ENCODE measurements around the gene GRIK4. TPM values are rescaled to one million over a fixed set of nuclear protein-coding genes. Genes with fewer than 3 reads are reported as not detected.

GRIK4 gene
- total RNA-seq, 2 experiments from 2014 or later, result 0.06 TPM; not detected in 1

GRCh38 chr11:120867988-120868387 is 356.4 kb downstream of the GRIK4 start:
- BruUV-seq (replicated peaks), result no TSS peak
- H3K4me3 ChIP-seq (ENCODE audit: low read depth, low read length, poor library complexity, severe bottlenecking), result no peak overlapping the region
- no peak for TF ChIP-seq EZH2phosphoT487 (IDR thresholded peaks at IDR 0.05; ENCODE audit: borderline replicate concordance, low read depth, low read length)
- no peak overlapping the region for H3K4me2 ChIP-seq (ENCODE audit: low read length)
- H3K36me3 ChIP-seq (ENCODE audit: insufficient read depth, low read length), result no peaks in the 10 kb centered on the region
- no peaks in the 10 kb centered on the region for H3K4me1 ChIP-seq (ENCODE audit: insufficient read depth, low read length, poor library complexity, severe bottlenecking)
- no peaks in the 10 kb centered on the region for H3K9me3 ChIP-seq (ENCODE audit: low read length)
- no peaks in the 10 kb centered on the region for H3K9me2 ChIP-seq (ENCODE audit: insufficient read depth, low read length)
- no peaks in the 10 kb centered on the region for H3K79me2 ChIP-seq (ENCODE audit: insufficient read depth, low read depth, low read length)
- DNase-seq (ENCODE audit: low spot score), result no peak
- ChIA-PET POLR2A (no interaction called here), CTCF (ENCODE audit: unreplicated experiment) (no interaction called here)
- intact Hi-C loops (cut with micrococcal nuclease; ENCODE audit: unreplicated experiment), result no loop called here
- no peaks in the 10 kb centered on the region for H4K20me1 ChIP-seq (ENCODE audit: insufficient read depth, low read length)
- no peak overlapping the region for H2AFZ ChIP-seq (ENCODE audit: low read length)
- H3K27ac ChIP-seq (ENCODE audit: low read depth, low read length, poor library complexity, severe bottlenecking), result no peak overlapping the region

GRCh38 chr11:120869097-120869496 is 357.5 kb downstream of the GRIK4 start:
- Histone ChIP-seq H3K36me3 (ENCODE audit: insufficient read depth, low read length) (no peaks in the 10 kb centered on the region), H3K4me3 (ENCODE audit: low read depth, low read length, poor library complexity, severe bottlenecking) (no peak overlapping the region), H3K9me3 (ENCODE audit: low read length) (no peaks in the 10 kb centered on the region), H3K4me2 (ENCODE audit: low read length) (no peak overlapping the region), H3K9me2 (ENCODE audit: insufficient read depth, low read length) (no peaks in the 10 kb centered on the region), H4K20me1 (ENCODE audit: insufficient read depth, low read length) (no peaks in the 10 kb centered on the region), H2AFZ (ENCODE audit: low read length) (no peak overlapping the region), H3K79me2 (ENCODE audit: insufficient read depth, low read depth, low read length) (no peaks in the 10 kb centered on the region), H3K27ac (ENCODE audit: low read depth, low read length, poor library complexity, severe bottlenecking) (no peak overlapping the region), H3K4me1 (ENCODE audit: insufficient read depth, low read length, poor library complexity, severe bottlenecking) (no peaks in the 10 kb centered on the region)
- POLR2A ChIA-PET, result interaction anchor here (0.6 kb wide), 1 partner anchor 349 kb away, joined by 3 read pairs; no protein-coding TSS in a partner anchor
- intact Hi-C loops (cut with micrococcal nuclease; ENCODE audit: unreplicated experiment), result loop anchor here (1.0 kb wide), 1 partner anchor 9 kb away; no protein-coding TSS in a partner anchor
- CTCF ChIA-PET (ENCODE audit: unreplicated experiment), result no interaction called here
- no TSS peak for BruUV-seq (replicated peaks)
- TF ChIP-seq CTCF (conservative IDR thresholded peaks at IDR 0.05; ENCODE audit: low read length), result no peak
- no peak for TF ChIP-seq EZH2phosphoT487 (IDR thresholded peaks at IDR 0.05; ENCODE audit: borderline replicate concordance, low read depth, low read length)
- no peak for DNase-seq (ENCODE audit: low spot score)

GRCh38 chr11:120869516-120870011 is 358.0 kb downstream of the GRIK4 start:
- Histone ChIP-seq H3K79me2 (ENCODE audit: insufficient read depth, low read depth, low read length) (no peaks in the 10 kb centered on the region), H3K4me2 (ENCODE audit: low read length) (no peak overlapping the region), H2AFZ (ENCODE audit: low read length) (no peak overlapping the region), H3K4me1 (ENCODE audit: insufficient read depth, low read length, poor library complexity, severe bottlenecking) (no peaks in the 10 kb centered on the region), H4K20me1 (ENCODE audit: insufficient read depth, low read length) (no peaks in the 10 kb centered on the region), H3K4me3 (ENCODE audit: low read depth, low read length, poor library complexity, severe bottlenecking) (no peak overlapping the region), H3K9me2 (ENCODE audit: insufficient read depth, low read length) (no peaks in the 10 kb centered on the region), H3K9me3 (ENCODE audit: low read length) (no peaks in the 10 kb centered on the region), H3K27ac (ENCODE audit: low read depth, low read length, poor library complexity, severe bottlenecking) (no peak overlapping the region), H3K36me3 (ENCODE audit: insufficient read depth, low read length) (no peaks in the 10 kb centered on the region)
- intact Hi-C loops (cut with micrococcal nuclease; ENCODE audit: unreplicated experiment), result loop anchor here (1.0 kb wide), 1 partner anchor 9 kb away; no protein-coding TSS in a partner anchor
- no TSS peak for BruUV-seq (replicated peaks)
- POLR2A ChIA-PET, result no interaction called here
- no peak for TF ChIP-seq EZH2phosphoT487 (IDR thresholded peaks at IDR 0.05; ENCODE audit: borderline replicate concordance, low read depth, low read length)
- no peak for TF ChIP-seq CTCF (conservative IDR thresholded peaks at IDR 0.05; ENCODE audit: low read length)
- CTCF ChIA-PET (ENCODE audit: unreplicated experiment), result no interaction called here
- DNase-seq (ENCODE audit: low spot score), result peak; percentile 1

Data from OCI-LY7 (cell line).